Stimulated activated CD4-positive, alpha-beta T cell treated with anti-CD3 and anti-CD28 coated beads, TNF-alpha, amount 100 ng/mL, for 1 hour (primary cell): Measurements from ENCODE around the gene ANKDD1A.
A peak's percentile ranks its signal among the peaks of the same experiment; 100 is the strongest.

Experiments used
- DNase-seq, 3 donors: peaks; one replicate each; pipeline ENCODE4 v3.0.0-alpha.2; 2020; ENCODE audit warnings: low read depth in 3 of 3, low spot score in 1 of 3

The ANKDD1A gene

DNA sequence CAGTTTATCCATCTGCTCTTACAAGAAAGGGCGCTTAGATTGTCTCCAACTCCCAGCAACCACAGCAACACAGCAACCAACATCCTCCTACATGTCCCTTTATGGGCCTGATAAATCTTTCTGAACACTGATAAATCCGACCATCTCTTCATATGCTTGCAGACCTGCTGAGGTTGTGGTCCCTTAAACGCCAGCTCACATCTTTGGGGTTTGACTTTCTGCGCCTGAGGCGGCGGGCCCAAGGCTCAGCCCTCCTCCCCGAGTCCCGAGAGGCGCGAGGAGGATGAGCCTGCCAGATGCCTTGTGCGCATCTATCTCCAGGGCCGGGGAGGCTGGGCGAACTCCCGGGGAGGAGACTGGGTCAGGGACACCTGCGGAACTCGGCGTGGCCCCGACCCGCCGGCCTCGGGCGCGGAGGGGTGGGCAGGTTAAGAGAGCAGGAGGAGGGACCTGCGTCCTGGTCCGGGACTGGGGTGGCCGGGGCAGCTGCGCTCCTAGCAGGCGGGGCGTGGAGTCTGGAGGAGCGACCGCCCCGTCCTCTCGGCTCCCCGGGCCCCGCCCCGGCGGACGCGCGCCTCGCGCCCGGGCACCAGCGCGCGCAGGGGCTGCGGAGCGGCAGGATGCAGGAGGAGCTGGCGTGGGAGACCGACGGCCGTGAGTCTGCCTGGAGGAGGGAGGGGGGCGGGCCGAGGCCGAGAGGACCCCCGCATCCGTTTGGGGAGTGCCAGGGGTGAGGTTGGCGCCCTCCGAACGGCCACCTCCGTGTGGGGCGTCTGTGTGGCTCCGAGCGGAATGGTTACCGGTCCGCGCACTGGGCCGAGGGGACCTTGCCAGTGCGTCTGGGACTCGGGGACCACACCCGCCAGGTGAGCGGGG, at the start of gene ANKDD1A:
TSS of gene ANKDD1A (plus strand) at position 592 of the 876 bp plus-strand sequence. CDS start at position 621, 29 bp downstream.
- no peak for DNase-seq

DNA sequence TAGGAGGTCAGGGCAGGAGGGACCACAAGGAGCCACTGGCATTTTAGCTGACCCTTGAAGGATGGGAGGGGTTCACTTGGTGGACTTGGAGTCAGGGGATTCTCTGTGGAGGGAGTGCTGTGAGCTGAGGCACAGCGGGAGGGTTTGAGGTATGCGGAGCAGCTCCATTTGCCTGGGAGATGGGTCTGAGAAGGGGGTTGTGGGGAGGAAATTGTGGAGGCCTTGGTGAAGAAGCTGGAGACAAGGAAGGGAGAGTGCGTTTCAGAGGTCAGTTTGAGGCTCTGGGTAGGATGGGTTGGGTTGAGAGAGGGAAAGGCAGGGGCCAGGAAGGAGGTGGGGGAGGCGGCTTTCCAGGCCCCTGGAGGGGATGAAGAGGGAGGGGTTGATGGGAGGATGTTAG, 49.7 kb upstream of the ANKDD1A start:
- no peak for DNase-seq

DNA sequence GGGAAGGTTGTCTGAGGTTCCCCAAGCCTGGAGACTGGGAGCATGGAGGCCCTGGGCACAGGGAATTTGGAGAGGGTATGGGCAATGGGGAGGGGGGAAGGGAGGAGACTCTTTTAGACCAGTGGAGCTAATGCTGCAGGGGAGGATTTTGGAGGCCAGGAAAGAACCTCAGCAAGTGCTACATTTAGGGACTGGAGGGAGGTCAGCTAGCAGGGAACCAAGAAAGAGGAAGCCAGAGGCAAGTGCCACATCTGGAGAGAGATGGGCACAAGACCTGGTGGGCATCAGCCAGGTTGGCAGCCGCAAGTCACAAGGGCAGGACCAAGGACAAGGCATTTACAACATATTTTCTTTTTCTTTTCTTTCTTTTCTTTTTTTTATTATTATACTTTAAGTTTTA, 49.3 kb upstream of the ANKDD1A start:
- no peak for DNase-seq

DNA sequence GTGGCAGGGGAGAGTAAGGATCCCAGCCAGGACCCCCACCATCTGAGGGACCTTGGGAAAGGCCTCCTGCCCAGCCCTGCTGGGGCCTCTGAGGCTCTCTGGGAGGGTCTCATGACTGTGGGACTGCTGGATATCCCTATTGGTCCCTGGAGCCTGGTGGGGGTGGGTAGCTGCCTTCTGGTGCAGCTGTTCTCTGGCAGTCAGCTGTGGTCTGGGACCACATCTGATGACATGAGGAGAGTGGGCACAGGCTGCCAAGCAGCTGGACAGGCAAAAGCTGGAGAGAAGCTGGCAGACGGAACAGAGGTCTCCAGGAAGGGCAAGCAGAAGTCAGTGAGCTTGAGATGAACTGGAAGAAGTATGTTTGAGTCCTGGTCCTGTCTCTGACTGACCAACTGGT, 47.6 kb upstream of the ANKDD1A start:
- no peak for DNase-seq

DNA sequence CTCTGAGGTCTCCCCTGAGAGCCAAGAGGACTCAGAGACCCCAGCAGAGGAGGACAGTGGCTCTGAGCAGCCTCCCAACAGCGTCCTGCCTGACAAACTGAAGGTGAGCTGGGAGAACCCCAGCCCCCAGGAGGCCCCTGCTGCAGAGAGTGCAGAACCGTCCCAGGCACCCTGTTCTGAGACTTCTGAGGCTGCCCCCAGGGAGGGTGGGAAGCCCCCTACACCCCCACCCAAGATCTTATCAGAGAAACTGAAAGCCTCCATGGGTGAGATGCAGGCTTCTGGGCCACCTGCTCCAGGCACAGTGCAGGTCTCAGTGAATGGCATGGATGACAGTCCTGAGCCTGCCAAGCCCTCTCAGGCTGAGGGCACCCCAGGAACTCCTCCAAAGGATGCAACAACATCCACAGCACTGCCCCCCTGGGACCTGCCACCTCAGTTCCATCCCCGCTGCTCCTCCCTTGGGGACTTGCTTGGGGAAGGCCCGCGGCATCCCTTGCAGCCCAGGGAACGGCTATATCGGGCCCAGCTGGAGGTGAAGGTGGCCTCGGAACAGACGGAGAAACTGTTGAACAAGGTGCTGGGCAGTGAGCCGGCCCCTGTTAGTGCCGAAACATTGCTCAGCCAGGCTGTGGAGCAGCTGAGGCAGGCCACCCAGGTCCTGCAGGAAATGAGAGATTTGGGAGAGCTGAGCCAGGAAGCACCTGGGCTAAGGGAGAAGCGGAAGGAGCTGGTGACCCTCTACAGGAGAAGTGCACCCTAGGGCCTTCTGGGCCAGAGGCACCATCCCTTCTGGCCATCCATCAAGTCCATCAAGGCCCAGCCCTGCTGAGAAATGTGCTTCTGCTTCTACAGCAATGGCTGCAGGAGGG, 46.3 kb upstream of the ANKDD1A start:
- no peak for DNase-seq

DNA sequence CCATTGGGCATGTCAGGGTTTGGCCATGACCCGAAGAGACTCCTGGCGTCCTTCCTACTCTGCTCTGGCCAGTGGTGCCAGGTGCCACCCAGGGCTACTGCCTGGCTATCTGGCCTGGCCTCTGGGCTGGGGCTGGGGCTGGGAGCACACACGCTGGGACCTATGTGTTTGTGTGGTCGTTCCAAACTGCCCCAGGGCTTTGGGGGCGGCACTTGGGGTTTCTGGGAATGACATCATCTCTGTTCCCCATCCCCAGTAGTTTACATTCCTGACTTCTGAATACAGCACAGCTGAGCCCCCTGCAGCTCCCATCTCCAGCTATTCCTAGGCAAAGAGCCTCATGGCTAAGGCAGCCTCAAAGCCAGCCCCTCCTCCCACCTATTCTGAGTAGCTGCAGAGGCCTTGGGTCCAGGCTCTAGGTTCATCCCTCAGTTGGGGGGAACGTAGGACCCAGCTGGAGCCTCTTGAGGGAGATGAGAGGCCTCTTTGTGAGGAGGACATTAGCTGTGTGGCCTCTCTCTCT, 45.6 kb upstream of the ANKDD1A start:
- no peak for DNase-seq

DNA sequence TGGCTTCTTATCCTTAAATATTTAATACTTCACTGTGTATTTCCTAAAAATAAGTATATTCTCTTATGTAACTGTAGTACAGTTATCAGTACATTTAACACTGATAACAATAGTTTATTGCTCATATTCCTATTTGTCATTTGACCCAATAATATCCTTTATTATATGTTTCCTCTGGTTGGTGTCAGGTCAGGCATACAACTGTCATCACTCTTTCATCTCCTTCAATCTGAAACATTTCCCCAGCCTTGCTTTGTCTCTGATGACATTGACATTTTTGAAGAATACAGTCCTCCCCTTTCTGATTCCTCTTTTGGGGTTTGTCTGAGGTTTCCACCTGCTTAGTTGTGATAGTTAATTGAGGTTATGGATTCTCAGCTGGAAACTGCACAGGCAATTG, 42.2 kb upstream of the ANKDD1A start:
- no peak for DNase-seq

DNA sequence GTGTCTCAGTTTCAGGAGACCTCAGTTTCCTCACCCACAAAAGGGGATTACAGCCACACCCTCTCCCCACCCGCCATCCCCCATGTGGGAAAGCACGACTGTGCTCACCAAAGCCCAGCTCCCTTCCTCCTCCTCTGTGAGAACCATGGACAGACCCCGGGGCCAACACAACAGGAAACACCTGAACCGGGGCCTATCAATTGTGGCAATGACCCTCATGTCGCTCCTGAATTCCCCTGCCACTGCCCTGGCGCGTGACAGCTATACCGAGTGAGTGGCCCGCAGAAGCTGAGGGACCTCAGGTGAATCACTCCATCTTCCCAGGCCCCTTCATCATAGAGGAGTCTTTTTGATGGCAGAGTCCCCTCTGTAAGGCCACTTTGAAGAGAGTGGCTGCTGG, 41.3 kb upstream of the ANKDD1A start:
- DNase-seq: no peak

DNA sequence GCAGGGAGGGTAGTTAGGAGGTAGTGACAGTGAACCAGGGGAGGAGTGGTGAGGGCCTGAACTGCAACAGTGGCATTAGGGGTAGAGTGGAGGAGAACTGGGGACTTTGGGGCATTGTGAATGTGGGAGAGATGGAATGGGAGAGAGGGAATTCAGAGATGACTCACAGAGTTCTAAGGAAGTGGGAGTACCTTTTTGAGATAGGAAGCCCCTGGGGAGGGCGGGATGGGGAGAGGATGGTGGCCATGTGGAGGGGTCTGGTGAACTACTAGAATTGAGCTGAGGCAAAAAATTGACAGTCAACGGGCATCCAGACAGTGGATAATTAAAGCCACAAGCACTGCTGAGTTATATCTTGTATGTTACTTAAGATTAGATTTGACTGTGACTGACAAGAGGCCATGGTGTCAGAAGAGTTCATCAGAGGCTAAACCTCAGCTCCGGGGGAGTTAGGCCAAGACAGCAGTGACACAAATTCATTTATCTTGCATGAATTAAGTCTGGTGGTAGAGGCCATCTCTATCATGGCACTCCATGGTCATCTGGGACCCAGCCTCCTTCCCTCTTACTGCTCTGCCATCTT, 36.0 kb upstream of the ANKDD1A start:
- DNase-seq: no peak

DNA sequence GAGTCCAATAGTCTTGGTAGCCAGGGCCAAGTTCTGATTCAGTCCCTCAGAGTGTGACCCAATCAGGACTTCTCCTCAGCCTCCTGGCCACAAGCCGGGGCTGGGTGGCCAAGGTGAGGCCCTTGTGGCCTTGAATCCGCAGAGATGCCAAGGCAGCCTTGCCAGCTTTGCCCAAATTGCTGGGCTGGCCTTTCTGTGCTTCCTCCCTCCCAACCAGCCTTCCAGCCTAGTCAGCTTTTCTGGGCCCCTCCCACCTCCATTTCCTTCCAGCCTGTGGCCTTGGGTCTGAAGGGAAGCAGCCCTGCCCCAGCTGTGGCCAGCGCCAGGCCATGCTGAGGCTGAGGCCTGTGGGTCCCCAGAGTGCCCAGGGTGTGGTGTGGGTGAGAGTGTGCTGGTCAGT, 34.3 kb upstream of the ANKDD1A start:
- DNase-seq: no peak

DNA sequence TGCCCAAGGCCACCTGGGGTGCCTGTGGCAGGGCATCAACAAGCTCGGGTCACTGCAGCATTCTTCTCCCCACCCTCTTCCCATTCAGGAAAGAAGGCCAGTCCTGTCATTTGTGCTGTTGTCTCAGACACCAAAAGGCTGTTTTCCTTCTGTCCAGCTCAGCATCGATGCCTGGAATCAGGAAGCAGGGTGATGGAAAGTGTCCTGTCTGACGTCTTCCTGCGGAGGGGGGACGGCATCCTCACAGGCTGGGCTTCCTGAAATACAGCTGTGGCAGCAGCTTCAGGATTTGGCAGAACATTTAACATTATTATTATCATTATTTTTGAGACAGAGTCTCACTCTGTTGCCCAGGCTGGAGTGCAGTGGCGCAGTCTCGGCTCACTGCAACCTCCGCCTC, 33.0 kb upstream of the ANKDD1A start:
- no peak for DNase-seq

DNA sequence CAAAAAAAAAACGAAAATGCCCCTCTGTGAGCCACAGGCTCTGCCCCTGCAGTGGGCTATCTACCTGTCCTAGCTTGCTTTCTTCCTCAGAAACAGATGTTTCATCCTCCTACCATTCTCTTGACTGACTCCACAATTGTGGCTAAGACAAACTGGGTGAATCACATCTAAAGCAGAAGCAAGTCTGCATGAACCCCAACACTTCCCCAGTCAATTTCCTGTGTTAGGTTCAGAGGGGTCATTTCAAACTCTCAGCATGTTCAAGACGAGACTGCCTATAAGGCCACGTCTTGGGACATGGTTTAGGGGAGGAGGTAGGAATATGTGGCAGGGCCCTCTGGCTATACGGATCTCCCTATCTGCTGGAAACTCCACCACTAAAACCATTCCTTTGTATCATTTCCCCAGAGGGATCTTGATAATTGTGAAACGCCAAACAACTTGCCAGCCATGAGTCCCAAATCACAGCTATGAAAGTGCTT, 28.6 kb upstream of the ANKDD1A start:
- DNase-seq: no peak

DNA sequence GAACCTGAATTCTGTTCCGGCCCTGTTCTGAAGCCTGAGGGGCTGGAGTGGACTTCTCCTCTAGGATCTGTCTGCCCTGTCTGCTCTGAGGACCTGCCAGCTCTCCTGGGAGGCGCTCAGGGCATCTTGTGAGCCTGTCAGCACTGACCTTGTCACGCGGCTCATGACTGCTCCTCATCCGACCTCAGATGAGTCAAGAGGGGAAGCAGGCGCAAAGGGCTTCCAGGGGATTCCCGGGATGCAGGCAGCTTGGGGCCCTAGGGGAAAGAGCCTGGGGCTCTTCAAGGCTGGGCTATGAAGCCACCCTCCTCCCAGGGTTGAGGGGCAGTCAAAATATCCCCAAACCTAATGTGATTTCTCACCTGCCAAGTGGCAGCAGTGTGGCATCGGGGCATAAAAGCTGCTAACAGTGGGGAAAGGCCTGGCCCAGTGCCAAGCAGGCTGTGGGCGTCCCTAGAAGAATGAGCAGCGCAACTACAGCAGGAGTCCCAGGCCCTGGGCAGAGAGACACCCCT, 27.6 kb upstream of the ANKDD1A start:
- DNase-seq: peak in 2 of 3 donors; percentile 32 to 68

DNA sequence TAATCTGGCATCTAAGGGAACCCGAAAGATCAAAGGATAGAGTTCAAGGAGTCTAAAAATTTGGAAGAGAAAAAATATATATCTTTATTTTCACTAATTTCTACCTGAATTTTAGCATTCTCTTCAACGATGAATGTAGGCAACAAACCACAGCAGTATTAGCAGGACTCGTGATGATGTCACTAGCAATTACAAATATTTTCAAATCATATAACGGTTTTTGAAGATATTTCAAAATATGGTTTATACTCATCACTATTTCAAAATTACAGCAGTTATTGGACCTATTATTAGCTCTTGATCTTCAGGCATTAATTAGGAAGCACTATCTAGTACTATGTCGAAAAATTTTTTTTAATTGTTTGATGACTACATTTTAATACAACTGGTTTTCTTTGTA, 27.0 kb upstream of the ANKDD1A start:
- DNase-seq: no peak

DNA sequence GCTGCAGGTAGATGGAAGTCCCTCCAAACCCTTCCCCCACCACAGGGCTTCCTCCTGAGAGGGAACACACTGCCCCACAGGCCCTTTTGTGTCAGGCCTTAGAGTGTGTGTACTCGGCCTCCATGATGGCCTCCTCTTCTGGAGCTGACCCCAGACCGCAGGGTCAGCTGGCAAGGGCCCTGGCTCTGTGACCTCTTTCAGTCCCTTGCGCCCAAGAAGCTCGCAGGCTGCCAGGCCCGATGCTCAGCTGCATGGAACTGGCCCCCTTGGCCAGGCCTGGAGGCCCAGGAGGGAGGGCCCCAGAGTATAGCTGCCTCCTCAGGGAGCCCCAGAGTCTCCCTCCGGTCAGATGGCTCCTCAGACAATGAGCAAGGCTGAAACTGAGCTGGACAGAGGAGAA, 23.4 kb upstream of the ANKDD1A start:
- no peak for DNase-seq

DNA sequence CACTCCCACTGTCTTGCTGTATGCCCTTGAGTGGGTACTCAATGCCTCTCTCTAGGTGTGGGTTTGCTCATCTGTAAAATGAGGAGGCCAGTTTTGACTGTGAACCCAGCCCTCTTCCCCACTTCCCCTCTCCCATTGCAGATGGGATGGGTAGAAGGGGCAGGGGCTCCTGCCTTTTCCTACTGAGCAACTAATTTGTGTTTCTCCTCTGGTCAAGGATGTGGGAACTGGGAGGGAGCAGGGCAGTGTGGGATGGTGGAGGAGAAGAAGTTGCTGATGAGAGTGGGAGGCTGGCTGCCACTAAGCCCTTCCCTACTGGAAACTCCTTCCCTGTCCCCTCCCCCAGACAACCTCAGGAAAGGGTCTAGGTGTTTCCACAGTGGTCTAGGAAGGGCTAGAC, 20.1 kb upstream of the ANKDD1A start:
- DNase-seq: no peak

DNA sequence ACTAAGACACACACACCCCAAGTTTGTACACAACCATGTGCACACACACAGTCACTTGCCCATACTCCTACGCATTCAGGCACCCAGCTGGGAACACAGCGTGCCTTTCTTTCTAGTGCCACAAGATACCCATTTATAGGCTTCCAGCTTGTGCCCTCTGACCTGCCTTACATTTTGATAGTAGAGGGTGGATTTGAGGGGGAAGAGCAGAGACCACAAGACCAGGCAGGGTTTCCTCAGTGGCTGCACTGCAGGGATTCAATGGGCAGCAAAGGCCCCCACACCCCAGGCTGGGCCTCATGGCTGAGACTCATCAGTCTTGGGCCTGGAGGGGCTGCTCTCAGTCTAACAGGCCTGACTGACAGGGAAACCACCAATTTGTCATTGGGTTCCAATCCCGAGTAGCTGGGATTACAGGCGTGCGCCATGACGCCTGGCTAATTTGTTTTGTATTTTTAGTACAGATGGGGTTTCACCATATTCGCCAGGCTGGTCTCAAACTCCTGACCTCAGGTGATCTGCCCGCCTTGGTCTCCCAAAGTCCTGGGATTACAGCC, 18.8 kb upstream of the ANKDD1A start:
- no peak for DNase-seq

DNA sequence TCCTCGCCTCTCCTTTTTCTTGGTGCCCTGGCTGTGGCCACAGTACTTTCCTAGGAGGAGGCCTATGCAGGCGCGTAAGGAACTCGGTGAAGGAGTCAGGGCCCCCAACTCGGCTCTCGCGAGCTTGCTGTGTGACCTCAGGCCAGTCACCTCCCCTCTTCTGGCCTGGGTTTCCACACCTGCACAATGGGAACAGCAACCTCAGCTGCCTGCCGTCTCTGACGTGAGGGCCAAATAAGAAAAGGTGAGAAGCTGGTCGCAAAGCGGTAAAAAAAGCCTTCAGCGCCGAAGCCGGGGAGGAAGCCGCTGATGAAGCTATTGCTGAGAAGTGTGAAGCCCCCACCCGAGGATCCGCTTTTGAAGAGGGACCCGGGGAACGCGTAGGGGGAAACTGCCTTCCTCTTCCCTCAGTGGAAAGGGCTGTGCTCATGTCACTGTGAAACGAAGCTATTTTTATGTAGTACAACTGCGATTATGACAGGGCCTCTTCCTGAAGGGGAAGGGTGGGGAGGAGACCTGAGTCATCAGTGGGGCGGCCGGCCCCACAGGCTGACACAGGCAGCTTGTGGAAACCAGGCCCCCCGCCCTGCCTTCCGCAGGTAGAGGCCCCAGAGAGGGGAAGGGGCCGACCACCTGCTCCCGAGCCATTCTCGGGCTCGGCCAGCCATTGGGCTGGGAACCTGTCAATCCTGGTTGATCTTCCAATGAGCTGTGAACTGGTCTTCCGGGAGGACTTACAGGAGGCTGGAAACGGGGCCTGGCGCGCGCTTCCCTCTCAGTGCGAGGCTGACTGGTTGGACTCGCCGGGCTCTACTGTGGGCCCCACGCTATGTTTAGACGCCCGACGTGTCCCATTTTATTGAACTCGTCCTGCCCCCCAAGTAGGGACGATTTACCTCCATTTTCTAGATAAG, 18.0 kb upstream of the ANKDD1A start:
- DNase-seq: peak; percentile 90 to 92 (median 91)

DNA sequence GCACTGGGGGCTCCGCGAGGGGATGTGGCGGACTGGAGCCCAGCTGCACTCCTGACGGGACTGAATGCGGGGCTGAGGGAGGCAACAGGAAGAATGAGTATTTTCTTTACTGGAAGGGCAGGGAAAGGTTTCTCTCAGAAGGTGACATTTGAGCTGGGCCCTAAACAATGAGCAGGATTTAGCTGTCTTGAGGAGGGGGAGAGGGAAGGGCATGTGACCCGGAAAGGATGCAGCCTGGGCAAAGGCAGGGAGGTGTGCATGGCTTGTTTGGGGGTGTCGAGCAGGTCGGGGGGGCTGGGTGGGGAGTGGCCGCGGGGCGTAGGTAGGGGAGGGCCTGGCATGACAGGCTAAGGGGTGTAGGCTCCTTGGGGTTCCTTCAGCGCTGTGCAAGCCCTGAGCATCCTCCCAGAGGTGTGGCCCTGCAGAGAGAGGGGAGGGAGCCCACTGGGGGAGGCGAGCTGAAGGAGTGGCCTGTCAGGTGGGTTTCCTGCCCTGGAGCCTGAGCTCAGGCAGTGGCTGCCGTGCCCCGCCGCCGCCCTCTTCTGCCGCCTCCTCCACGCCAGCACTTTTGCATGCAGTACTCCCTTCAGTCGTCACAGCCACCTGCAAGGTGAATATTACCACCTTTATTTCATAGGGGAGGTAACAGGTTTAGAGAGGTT, 17.2 kb upstream of the ANKDD1A start:
- DNase-seq: peak; percentile 42 to 75 (median 64)
